Testis (tissue), 2 donors: Measurements from ENCODE around the gene HNF4A.

Experiments
- POLR2A ChIP-seq: fragments of 450-650 bp; IDR thresholded peaks from one replicate; pipeline ENCODE4 v1.6.1; 2017; ENCODE audit warnings: antibody characterized with exemption, mild to moderate bottlenecking, moderate library complexity
- TF ChIP-seq, protein P1 (sequence below), 3 experiments: fragments of 450-650 bp in 2 of 3; fragments of 200-600 bp in 1 of 3; sonication (generic) in 1 of 3; IDR thresholded peaks; one replicate each; pipeline ENCODE4 v1.5.1; 2016 to 2019; ENCODE audit warnings: antibody characterized with exemption in 3 of 3, mild to moderate bottlenecking in 2 of 3, moderate library complexity in 1 of 3

GRCh38 chr20:44367746-44368145, 12.2 kb downstream of the HNF4A start:
- TF ChIP-seq, protein P1, sequence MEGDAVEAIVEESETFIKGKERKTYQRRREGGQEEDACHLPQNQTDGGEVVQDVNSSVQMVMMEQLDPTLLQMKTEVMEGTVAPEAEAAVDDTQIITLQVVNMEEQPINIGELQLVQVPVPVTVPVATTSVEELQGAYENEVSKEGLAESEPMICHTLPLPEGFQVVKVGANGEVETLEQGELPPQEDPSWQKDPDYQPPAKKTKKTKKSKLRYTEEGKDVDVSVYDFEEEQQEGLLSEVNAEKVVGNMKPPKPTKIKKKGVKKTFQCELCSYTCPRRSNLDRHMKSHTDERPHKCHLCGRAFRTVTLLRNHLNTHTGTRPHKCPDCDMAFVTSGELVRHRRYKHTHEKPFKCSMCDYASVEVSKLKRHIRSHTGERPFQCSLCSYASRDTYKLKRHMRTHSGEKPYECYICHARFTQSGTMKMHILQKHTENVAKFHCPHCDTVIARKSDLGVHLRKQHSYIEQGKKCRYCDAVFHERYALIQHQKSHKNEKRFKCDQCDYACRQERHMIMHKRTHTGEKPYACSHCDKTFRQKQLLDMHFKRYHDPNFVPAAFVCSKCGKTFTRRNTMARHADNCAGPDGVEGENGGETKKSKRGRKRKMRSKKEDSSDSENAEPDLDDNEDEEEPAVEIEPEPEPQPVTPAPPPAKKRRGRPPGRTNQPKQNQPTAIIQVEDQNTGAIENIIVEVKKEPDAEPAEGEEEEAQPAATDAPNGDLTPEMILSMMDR (IDR thresholded peaks at IDR 0.05), result no peak
- TF ChIP-seq POLR2A, result no peak
